Endothelial cell of umbilical vein (primary cell): Measurements from ENCODE around the gene CSNK2B. TPM values are rescaled to one million over a fixed set of nuclear protein-coding genes. Genes with fewer than 3 reads are reported as not detected.

ENCODE experiments used
- BruUV-seq: library from RNA; stranded (reverse); fragments of 400-500 nt; replicated peaks from 2 replicates; lab custom pipeline; 2021; lab: Mats Ljungman, UMichigan
- CTCF ChIA-PET: fragments of 300-600, 350-600 bp; sonication (Branson Sonifier 250); formaldehyde crosslinking; loops from one replicate; lab custom pipeline; 2021; ENCODE audit warnings: antibody characterized with exemption, inconsistent platforms; lab: Charles Lee
- POLR2A ChIA-PET: fragments of 300-600, 350-600 bp; sonication (Branson Sonifier 250); formaldehyde crosslinking; loops from one replicate; lab custom pipeline; 2021; ENCODE audit warnings: antibody characterized with exemption, inconsistent platforms; lab: Charles Lee
- DNase-seq: peaks from one replicate; pipeline ENCODE4 v3.0.0-alpha.2; 2011; ENCODE audit warnings: low read depth, low spot score
- FAIRE-seq: peaks from 2 replicates; lab custom pipeline; 2011; peaks lifted over from hg19 to GRCh38; lab: Jason Lieb, UNC
- H2AFZ ChIP-seq: 2 replicates; pipeline ENCODE4 v1.6.0; 2012; ENCODE audit warnings: low read depth, low read length, control low read depth, inconsistent platforms
- H3K27ac ChIP-seq: 2 replicates; pipeline ENCODE4 v1.5.1; 2011; ENCODE audit warnings: low read depth, mild to moderate bottlenecking, control low read depth, low read length, moderate library complexity; ENCODE audit not compliant: insufficient read depth
- H3K27me3 ChIP-seq, 2 experiments: 2 replicates each; pipeline versions ENCODE4 v1.6.0 to v1.6.1; 2011; ENCODE audit warnings: low read length in 2 of 2, mixed read lengths in 1 of 2; ENCODE audit not compliant: control insufficient read depth in 2 of 2, insufficient read depth in 2 of 2
- H3K36me3 ChIP-seq, 2 experiments: 2 replicates in 1 of 2; 3 replicates in 1 of 2; pipeline ENCODE4 v1.5.1; 2011; ENCODE audit warnings: low read length in 2 of 2, mild to moderate bottlenecking in 1 of 2, moderate library complexity in 1 of 2; ENCODE audit not compliant: control insufficient read depth in 2 of 2, insufficient read depth in 2 of 2; ENCODE audit errors: extremely low read depth in 1 of 2
- H3K4me1 ChIP-seq: 3 replicates; pipeline ENCODE4 v1.5.1; 2011; ENCODE audit warnings: mild to moderate bottlenecking, low read length; ENCODE audit not compliant: control insufficient read depth, insufficient read depth; ENCODE audit errors: extremely low read depth
- H3K4me2 ChIP-seq: 2 replicates; pipeline ENCODE4 v1.6.1; 2011; ENCODE audit warnings: low read length, control low read depth, mixed read lengths; ENCODE audit not compliant: insufficient read depth
- H3K4me3 ChIP-seq, 3 experiments: fragments of 200-600 bp in 1 of 3; sonication (generic), shearing (Covaris generic) in 1 of 3; replicated peaks in 1 of 3; 2 replicates each; pipeline ENCODE4 v1.5.1; 2011 to 2016; ENCODE audit warnings: control low read depth in 3 of 3, low read length in 3 of 3, mild to moderate bottlenecking in 2 of 3, inconsistent platforms in 1 of 3, low read depth in 1 of 3, moderate library complexity in 1 of 3; ENCODE audit not compliant: insufficient read depth in 1 of 3
- H3K79me2 ChIP-seq: 2 replicates; pipeline ENCODE4 v1.6.0; 2012; ENCODE audit warnings: low read length, inconsistent platforms; ENCODE audit not compliant: control insufficient read depth, insufficient read depth
- H3K9ac ChIP-seq: replicated peaks from 2 replicates; pipeline ENCODE3; 2011; ENCODE audit warnings: low read length, control low read depth; ENCODE audit not compliant: insufficient read depth; ENCODE audit errors: extremely low read depth
- H3K9me1 ChIP-seq: replicated peaks from 3 replicates; pipeline ENCODE4 v1.6.0; 2011; ENCODE audit warnings: mild to moderate bottlenecking, low read length; ENCODE audit not compliant: control insufficient read depth, insufficient read depth; ENCODE audit errors: extremely low read depth
- H3K9me3 ChIP-seq: replicated peaks from 2 replicates; pipeline ENCODE4 v1.5.1; 2012; ENCODE audit warnings: low read length, inconsistent platforms; ENCODE audit not compliant: control insufficient read depth, insufficient read depth
- H4K20me1 ChIP-seq: replicated peaks from 2 replicates; pipeline ENCODE3; 2011; ENCODE audit warnings: mild to moderate bottlenecking, low read length; ENCODE audit not compliant: control insufficient read depth, insufficient read depth; ENCODE audit errors: extremely low read depth
- FOS ChIP-seq: IDR thresholded peaks from 2 replicates; pipeline ENCODE4 v1.6.1; 2011; ENCODE audit warnings: mild to moderate bottlenecking, low read length, moderate library complexity, borderline replicate concordance; ENCODE audit not compliant: insufficient read depth
- GATA2 ChIP-seq: IDR thresholded peaks from 2 replicates; pipeline ENCODE4 v1.7.0; 2011; ENCODE audit warnings: low read depth, mild to moderate bottlenecking, moderate library complexity, mixed read lengths, low read length; ENCODE audit not compliant: insufficient read length, insufficient read depth
- POLR2A ChIP-seq: IDR thresholded peaks from 2 replicates; pipeline ENCODE4 v1.6.1; 2012; ENCODE audit warnings: low read depth, mild to moderate bottlenecking, control low read depth, low read length
- dilution Hi-C: fragments of 300-500 bp; cut with MboI; formaldehyde crosslinking; loops from one replicate; pipeline ENCODE4 v1.15.0; 2019; ENCODE audit warnings: low sequenced_read_pairs; ENCODE audit not compliant: extremely low pct_ligation_motif_present
- intact Hi-C: fragments of 100-400 bp; cut with micrococcal nuclease; formaldehyde crosslinking; loops from one replicate; pipeline ENCODE4 v1.10.0; 2022
- polyA plus RNA-seq, 4 experiments: library from polyadenylated mRNA; depleted of rRNA in 3 of 4; stranded (reverse) in 3 of 4; unstranded in 1 of 4; fragments of >200 nt; gene quantifications; 2 replicates each; pipeline versions ENCODE4 v1.2.1 to v1.2.3, GENCODE V29; 2011 to 2012; ENCODE audit warnings: missing spikeins in 1 of 4
- total RNA-seq: library from RNA; stranded (reverse); gene quantifications from 2 replicates; pipeline ENCODE4 v1.2.3, GENCODE V29; 2021
- TF ChIP-seq, protein P1 (sequence below): IDR thresholded peaks from 2 replicates; pipeline ENCODE4 v1.6.1; 2011; ENCODE audit not compliant: insufficient read depth, insufficient read length

CSNK2B gene
- total and polyA plus RNA-seq, 2 donors (not counting 3 experiments of a cell fraction or from before 2014, with no cell fraction given): 159 to 206 TPM

DNA sequence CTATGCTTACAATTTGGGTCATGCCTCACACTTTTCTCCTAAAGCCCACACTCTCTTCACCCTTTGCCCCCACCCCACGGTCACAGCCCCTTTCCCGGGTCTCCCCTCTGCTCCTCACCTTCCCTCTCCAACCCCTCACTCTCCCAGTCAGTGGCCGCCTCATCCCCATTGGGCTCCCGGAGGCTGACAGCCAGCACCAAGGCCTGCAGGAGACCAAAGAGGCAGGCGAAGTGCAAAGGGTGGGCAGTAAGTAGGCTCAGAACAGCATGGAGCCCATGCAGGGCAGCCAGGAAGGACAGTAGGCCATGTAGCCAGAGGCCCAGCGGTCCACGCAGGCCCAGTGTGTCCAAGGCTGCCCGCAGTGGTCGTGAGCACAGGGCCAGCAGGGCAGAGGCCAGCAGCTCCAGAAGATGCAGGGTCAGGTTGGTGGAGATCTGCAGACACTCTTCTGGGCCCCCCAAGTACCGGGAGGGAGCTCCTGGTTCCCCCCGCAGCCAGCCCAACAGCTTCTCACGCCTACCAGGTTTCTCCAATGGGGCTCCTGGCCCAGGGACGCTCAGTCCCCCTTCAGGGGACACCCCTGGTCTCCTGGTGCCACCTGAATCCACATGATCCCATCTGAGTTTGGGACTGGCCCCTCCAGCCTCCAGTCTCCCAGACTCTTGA is 6.8 kb upstream of the CSNK2B start:
- H3K9ac ChIP-seq: no peak overlapping the region
- no peaks in the 10 kb centered on the region for H3K27me3 ChIP-seq
- TF ChIP-seq, protein P1, sequence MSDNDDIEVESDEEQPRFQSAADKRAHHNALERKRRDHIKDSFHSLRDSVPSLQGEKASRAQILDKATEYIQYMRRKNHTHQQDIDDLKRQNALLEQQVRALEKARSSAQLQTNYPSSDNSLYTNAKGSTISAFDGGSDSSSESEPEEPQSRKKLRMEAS: no peak
- no peak for TF ChIP-seq FOS
- peak overlapping the region; percentile 67 for H3K4me2 ChIP-seq
- H3K4me1 ChIP-seq: peaks cover 36% of the 10 kb centered on the region
- no peak overlapping the region for H3K27ac ChIP-seq
- BruUV-seq: no TSS peak
- intact Hi-C loops: no loop called here
- no peak overlapping the region for H2AFZ ChIP-seq
- H4K20me1 ChIP-seq: no peaks in the 10 kb centered on the region
- ChIA-PET CTCF (no interaction called here), POLR2A (interaction anchor here (0.9 kb wide), 1 partner anchor 156 kb away, joined by 4 read pairs; the partner anchor contains the start of genes HSPA1A and HSPA1L)
- peaks cover 25% of the 10 kb centered on the region for H3K79me2 ChIP-seq
- dilution Hi-C loops: no loop called here
- H3K36me3 ChIP-seq: peaks cover 3 to 4% of the 10 kb centered on the region in 2 experiments
- DNase-seq (no peak), FAIRE-seq (no peak)
- H3K9me1 ChIP-seq: no peaks in the 10 kb centered on the region
- H3K4me3 ChIP-seq: peak overlapping the region in 2 of 3 experiments; percentile 70 to 76
- no peaks in the 10 kb centered on the region for H3K9me3 ChIP-seq

DNA sequence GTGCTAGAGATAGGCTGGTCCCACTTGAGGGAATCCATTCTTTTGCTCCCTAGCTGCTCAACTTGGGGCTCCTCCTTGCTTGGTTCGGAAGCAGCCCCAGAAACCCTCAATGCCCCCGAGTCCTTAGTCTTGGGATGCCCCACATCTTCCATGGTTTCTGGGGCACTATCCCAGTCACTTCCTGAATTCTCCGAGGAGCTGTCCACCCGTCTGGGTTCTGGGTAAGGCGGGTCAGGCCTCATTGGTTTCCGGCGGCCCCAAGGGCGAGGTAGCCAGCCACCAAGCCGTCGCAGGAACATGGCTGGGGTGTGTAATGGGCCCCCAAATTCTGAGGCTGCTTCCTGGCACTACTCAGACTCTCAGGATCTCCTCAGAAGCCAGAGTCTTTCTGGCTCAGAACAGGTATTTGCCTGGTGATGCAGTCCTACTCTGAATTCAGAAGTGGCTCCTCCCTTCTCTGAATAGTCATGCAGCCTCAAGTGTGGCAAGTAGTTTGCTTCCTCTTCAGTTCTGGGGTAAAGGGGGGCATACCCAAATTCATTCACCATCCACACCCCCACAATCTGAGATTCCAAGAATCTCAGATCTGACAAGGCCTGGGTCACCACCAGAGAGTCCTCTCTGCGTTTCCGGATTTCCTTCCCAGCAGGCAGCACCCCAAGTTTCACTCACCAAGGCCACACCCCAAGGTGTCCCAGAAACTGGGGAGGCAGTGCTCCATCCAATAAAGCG is 6.1 kb upstream of the CSNK2B start:
- DNase-seq: peak; percentile 22
- dilution Hi-C loops (no loop called here), intact Hi-C loops (loop anchor here (1.0 to 10.0 kb wide), 4 partner anchors 8 to 535 kb away; partner anchors contain the start of genes BAG6, GPSM3 and PBX2)
- H4K20me1 ChIP-seq: no peaks in the 10 kb centered on the region
- peaks cover 41% of the 10 kb centered on the region for H3K4me1 ChIP-seq
- no peak overlapping the region for H2AFZ ChIP-seq
- no TSS peak for BruUV-seq
- ChIA-PET CTCF (interaction anchor here (0.9 to 5.7 kb wide), 5 partner anchors 8 to 136 kb away, joined by 3 to 38 read pairs (median 3); partner anchors contain the start of genes BAG6 and VARS1), POLR2A (interaction anchor here (1.0 to 2.1 kb wide), 3 partner anchors 8 to 167 kb away, joined by 3 to 13 read pairs (median 4); partner anchors contain the start of genes BAG6, HSPA1B and PRRC2A)
- H3K27me3 ChIP-seq: no peaks in the 10 kb centered on the region
- H3K9ac ChIP-seq: peak overlapping the region; percentile 82
- H3K27ac ChIP-seq: peak overlapping the region; percentile 62
- no peaks in the 10 kb centered on the region for H3K9me3 ChIP-seq
- H3K4me2 ChIP-seq: peak overlapping the region; percentile 67
- no peak for TF ChIP-seq POLR2A
- no peak for TF ChIP-seq GATA2
- TF ChIP-seq FOS: no peak
- H3K9me1 ChIP-seq: no peaks in the 10 kb centered on the region
- H3K36me3 ChIP-seq: peaks cover 3 to 4% of the 10 kb centered on the region in 2 experiments
- FAIRE-seq: peak; percentile 64
- peaks cover 28% of the 10 kb centered on the region for H3K79me2 ChIP-seq
- H3K4me3 ChIP-seq: peak overlapping the region; percentile 30 to 76 (median 70)
